ENCODE measurements around the gene PRKACA.
A peak's percentile ranks its signal among the peaks of the same experiment; 100 is the strongest.

PRKACA gene

DNA sequence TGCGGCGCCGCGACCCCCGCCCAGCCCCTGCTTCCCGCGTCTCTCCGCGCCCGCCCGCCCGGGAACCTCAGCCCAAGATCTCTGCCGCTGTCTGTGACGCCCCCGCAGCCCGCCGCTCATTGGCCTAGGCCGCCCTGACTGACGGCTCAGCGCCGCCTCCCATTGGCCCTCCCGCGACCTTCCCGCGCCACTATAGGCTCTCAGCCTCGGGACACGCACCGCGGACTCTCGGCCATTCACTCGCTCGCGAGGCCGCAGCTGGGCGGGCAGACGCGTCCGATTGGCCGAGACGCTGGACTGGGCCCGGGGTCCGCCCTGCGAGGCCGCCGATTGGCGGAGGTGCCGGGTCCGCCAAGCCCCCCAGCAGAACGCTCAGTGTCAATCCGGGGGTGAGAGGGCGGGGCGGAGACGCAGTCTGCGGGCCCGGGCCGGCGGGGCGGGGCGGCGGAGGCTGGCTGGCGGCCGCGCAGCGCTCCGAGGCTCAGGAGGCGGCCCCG is at the start of gene PRKACA:
Gene PRKACA, minus strand, starts transcription at position 95 of the 497 bp plus-strand sequence. CDS start 215 bp downstream, outside the sequence.
- peak; percentile 96 to 98 for DNase-seq (ENCODE audit: low read depth in 2 of 2)

DNA sequence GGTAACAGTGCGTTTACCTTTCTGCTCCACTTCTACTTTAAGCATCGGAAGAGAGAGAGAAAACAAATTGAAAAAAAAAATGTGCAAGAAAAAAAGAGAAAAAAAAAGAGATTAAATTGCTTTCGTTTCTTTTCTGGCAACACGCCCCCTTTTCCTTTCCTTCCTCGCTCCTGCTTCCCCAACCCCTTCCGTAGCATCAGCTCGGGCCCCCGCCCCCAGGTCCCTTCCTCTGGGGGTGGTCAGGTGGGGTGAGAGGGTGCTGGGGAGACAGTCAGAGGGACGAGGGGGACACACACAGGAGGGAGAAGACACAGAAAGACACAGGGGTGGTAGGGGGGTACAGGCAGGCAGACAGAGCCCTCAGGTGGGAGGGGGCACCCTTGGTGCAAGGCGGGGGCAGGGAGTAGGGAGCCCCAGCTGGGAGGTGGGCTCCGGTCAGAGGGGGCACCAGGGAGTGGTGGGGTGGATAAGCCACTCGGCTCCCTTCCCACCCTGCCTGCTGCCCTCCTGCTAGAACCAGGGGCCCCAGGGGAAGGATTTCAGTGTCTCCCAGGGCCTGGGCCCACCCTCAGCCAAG is 49.5 kb upstream of the PRKACA start:
- DNase-seq (ENCODE audit: low read depth in 2 of 2), result no peak

DNA sequence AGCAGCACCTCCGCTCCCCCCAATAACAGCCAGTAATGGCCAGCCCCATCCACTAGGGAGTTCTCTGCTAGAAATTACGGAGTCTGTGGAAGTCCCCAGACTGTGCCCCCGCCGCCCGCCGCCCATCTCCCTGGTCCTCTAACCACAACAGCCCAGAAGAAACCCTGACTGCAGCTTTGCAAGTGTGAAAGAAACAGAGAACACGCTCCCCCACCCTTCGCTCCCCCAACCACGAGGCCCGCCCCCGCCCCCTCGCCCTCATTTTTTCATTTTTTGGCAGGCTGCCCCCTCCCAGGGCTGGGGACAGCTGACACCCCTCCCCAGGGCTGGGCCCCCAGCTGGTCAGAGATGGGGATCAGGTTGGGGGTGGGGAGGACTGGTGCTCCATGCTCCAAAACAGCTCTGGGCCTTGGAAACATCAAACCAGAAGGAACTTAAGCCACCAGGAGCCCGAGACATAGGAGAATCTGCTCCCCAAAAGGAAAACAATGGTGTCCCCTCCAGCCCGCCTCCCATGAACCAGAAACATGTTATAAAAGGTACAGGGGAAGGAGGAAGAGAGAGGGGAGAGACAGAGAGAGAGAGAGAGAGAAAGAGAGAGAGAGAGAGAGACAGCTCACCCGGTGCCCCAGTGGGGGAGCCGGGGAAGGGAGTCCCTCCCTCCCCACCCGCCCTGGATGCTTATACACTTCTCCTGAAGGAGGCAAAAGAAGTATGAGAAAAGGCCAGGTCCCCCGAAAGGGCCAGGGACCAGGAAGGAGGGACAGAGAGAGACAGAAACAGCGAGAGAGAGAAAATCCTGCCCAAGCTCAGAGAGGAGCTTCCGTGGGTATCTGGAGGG is 48.6 kb upstream of the PRKACA start:
- DNase-seq (ENCODE audit: low read depth in 2 of 2), result no peak

DNA sequence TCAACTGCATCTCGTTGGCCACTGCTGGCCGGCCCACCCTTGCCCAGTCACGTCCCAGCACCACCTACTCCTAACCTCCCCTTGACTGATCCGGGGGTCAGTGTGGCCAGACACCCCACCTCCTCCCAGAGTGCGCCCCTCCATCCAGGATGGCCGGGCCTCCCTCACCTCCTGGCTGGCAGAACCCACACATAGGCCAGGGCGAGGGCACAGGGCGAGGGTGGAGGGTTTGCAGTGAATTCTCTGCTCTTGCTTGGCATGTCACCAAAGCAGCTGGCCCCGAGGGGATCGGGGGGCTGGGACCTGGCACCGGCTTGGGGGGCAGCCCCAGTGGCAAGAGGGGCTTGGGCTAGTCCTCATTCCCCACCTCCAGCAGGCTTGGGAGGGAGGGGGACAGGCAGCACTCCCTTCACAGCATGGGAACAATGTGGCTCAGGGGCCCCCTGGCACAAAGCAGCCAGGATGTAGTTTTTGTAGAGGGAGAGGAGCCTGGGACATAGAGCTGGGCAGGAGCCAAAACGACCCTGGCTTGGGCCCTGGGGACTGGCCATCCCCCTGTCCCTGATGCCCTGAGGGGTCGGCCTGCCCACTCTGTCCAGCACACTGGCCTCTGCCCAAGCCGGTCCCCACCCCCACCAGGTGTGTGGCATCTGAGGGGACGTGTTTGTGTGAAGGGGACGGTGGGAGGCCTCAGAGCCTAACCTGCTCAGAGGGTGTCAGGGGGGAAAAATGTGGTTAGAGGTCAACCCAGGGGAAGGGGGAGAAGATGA is 47.3 kb upstream of the PRKACA start:
- no peak for DNase-seq (ENCODE audit: low read depth in 2 of 2)

DNA sequence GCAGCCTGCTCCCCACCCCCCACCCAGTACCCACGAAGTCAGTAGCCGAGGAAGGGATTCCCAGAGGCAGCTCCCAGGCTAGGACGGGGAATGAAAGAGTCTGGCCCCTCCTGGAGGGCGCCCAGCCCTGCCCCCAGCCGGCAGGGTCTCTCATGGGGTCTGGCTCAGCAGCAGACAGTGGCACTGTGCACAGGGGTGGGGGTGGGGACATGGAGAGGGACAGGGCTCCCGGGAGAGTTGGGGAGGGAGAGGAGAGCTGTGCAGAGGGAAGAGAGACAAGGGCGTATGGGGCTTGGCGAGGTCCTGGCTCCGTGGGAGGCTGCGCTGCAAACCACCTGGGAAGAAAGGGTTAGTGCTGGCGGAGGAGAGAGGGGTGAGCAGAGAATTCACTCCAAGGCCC is 46.5 kb upstream of the PRKACA start:
- DNase-seq (ENCODE audit: low read depth in 2 of 2), result no peak

DNA sequence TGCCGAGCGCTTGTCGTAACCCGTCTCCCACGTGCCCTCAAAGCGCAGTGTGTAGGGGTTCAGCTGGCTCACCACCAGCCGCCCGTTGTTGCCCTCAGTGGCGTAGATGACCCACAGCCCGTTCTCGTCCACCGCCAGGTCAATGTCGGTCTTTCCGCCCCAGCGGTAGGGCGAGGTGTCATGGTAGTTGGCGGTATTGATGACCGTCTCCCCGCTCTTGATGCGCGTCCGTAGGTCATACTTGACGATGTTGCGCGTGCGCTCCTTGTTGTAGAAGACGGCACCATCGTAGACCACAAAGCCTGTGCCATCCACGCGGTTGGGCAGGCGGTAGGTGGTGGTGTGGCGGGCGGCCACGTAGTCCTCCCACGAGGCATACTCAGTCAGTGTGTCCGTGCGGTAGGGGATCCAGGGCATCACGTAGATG is 45.3 kb upstream of the PRKACA start:
- DNase-seq (ENCODE audit: low read depth in 2 of 2), result no peak

DNA sequence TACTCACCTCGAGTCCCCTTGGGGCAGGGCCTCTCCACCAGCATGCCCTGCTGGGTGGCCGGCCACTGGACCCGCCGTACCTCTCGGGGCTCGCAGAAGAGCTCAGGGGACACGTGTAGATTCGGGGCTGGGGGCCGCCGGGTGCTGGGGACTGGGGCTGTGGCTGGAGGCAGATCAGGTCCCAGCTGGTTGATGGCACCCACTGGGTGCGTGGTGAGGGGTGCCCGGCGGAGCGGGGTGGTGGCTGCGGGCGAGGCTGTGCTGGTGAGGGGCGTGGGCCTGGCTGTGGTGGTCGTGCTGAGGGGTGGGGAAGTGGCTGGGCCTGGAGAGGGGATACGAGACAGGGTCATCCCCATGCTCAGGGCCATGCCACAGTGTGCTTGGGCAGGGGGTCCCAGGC is 43.7 kb upstream of the PRKACA start:
- DNase-seq (ENCODE audit: low read depth in 2 of 2), result no peak

DNA sequence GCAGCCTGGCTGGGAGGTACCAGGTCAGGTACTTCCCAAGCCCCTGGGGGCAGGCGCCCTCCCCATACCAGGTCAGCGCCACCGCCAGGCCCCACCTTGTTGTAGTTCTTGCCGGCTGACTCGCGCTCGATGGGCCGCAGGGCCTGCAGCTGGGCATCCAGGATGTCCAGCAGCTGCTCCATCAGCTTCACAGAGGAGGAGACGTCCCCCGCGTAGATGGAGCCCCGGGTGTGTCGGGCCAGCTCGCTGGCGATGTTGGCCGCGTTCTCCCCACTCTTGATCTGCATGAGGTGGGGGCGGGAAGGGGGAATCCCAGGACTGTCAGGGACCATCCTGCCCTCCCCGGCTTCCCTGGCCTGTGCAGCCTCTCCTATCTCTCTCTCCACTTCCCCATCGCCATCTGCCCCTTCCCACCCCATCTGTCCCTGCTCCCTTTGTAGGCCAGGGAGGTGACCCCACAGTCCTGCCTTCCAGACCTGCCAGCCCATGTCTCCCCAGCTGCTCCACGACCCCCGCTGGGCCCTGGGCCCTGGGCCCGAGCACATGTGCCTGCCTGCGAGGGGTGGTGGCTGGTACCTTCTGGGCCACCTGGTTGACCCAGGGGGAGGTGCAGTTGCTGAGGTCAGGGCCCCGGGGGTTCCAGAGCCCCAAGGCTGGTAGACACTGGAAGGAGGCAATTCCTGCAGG is 42.6 kb upstream of the PRKACA start:
- DNase-seq (ENCODE audit: low read depth in 2 of 2), result no peak

DNA sequence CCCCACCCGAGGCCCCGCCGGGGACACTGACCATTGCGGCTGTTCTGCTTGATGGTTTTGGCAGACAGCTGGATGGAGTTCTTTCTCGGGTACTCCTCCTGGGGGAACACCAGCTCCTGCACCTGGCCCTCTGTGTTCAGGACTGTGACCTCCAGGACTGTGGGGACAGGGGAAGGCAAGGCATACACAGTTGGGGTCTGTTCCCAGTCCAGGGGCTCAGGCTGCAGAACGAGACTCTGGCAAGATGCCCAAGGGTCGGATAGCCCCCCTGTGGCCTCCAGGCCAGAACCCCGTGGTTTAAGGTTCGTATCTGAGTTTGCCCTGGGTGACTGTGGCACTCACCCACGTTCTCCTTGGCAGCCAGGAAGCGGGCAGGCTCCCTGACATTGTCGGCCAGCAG is 41.5 kb upstream of the PRKACA start:
- DNase-seq (ENCODE audit: low read depth in 2 of 2), result no peak

DNA sequence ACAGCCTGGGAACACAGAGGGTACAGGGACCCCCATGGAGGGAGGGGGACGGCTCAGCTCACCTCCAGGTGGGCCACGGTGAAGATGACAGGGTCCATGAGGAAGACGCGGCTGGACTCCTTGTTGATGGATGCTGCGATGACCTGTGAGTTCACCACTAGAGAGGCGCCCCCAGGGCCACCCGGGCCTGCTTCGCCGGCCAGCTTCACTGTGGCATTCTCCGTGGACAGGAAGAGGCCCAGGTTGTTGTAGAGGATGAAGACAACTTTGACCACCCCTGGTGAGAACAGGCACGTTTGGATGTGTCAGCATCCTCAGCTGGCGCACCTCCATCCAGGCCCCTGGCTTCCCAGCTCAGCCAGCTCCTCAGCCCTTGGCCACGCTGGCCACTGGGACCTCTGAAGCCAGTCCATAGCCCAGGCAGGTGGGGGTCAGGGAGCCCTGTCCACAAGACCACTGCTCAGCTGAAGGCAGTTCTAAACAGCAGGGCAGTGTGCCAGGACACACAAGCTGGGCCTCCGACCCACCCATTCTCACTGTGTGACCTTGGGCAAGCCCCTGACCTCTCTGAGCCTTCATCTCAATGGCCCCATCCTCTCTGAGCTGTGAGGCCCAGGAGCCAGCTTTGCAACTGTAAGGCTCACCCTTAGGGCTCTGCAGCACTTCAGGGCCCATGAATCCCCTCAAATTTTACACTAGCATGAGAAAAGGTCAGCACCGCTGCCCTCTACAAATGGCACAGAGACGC is 40.9 kb upstream of the PRKACA start:
- DNase-seq (ENCODE audit: low read depth in 2 of 2), result no peak

DNA sequence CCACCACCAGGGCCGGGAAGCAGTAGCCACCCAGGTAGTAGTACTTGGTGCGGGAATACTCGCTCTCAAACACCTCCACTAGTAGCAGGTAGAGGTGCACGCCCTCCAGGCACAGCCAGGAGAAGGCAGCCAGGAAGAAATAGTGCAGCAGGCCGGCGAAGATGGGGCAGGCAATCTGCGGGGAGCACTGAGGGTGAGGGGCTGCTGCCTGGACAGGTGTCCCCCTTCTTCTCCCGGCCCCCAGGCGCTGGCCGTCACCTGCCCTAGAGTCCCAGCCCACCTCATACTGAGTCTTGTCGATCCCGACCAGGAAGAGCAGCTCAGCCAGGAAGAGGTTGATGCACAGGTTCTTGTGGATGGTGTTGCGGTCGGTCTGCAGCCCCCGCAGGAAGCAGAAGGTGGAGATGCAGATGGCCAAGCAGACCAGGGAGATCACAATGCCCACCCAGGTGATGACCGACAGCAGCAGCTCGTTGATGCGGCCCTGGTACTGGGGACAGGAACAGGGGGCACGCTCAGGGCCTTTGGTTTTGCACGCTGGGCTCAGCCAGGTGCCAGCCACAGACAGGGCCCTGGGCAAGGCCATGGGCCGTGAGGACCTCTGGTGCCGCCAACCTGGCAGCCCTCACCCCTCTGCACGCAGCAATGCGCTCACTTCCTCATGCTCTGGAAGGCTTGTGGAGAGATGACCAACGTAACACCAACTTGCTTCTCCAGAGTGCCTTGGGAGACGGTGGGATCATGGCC is 39.6 kb upstream of the PRKACA start:
- no peak for DNase-seq (ENCODE audit: low read depth in 2 of 2)

DNA sequence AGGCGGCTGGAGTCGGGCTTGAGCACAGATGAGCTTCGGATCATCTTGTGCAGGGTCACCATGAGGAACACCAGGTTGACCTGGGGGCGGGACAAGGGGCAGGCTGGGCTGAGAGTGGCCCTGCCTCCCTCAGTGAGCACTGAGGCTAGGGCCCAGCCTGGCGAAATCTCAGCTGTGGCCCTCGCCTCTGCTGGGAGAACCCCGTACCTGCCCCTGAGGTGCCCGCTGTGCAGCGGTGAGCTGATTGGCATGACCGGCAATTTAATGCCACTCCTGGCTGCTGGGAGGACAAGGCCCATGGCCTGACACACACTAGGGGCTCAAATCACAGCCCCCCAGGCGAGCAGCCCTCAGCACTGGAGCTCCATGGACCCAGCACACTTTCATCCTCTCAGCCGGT is 38.6 kb upstream of the PRKACA start:
- DNase-seq (ENCODE audit: low read depth in 2 of 2), result no peak

DNA sequence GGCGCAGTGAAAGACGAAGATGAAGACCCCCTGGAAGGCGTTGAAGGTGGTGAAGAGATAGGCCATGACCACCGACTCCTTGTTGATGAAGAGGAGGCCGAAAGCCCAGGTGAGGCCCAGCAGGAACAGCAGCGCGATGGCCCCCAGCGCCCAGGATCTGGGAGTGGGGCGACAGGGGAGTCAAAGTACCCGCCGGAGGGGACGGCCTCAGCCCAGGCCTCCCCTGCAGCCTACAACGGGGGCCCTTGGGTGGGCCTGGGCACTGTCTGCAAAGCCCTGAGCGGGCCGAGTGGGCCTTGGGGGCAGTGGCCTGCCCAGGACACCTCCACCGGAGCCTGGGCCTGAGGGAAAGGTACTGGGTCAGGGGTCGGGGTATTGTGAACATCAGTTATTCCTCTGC is 37.8 kb upstream of the PRKACA start:
- DNase-seq (ENCODE audit: low read depth in 2 of 2), result no peak

DNA sequence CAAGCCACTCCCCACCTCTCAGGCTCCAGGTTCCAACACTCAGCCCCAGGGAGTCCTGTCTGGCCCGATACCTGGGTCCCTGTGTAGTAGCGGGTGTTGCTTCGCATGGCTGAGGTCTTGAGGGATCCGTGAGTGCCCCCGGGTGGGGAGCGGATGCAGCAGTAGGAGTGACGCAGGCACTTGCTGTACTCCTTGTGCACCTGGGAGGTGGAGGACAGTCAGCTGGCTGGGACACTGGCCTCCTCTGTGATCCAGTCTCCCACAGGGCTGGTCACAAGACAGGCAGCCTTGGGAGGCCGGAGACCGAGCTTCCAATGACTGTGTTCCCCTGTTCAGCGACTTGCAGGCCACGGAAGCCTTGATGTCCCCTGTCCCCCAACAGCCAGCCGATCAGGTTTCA is 35.2 kb upstream of the PRKACA start:
- DNase-seq (ENCODE audit: low read depth in 2 of 2), result no peak

DNA sequence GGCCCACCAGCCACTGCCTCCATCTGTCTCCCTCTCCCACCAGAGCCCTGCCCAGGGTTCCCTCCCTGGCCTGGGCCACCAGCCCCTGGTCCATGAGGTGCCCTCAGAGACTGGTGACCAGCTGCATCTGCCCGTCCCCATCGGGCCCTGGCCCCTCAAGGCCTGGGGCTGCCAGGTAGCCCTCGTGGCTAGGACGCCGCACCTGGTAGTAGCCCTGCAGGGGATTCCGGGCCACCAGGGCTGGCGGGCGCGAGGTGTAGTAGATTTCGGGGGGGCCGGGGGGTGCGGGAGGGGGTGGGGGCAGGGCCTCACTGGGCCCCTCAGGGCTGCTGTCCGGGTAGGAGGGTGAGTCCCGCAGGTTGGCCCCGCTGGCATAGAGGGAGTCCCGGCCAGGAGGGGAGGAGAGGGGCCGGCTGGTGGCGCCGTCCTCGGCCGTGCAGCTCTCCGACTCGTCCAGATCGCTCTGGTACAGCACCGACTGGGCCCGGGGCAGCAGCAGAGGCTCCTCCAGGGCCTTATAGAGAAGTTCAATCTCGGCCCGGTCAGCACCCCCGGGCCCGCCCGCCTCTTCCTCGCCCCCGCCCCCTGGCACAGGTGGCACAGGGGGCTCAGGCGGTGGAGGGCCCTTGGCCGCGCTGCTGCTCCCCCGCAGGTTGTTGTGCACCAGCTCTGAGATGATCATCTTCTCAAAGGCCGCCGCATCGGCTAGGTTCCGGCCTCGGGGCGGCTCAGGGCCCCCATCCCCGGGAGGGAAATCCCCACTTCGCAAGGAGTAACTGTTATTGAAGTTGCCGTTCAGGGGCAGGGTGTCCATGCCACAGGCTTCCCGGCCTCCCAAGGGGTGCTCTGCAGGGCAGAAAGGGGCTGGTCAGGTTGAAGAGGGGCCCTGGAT is 33.5 kb upstream of the PRKACA start:
- DNase-seq (ENCODE audit: low read depth in 2 of 2), result no peak

DNA sequence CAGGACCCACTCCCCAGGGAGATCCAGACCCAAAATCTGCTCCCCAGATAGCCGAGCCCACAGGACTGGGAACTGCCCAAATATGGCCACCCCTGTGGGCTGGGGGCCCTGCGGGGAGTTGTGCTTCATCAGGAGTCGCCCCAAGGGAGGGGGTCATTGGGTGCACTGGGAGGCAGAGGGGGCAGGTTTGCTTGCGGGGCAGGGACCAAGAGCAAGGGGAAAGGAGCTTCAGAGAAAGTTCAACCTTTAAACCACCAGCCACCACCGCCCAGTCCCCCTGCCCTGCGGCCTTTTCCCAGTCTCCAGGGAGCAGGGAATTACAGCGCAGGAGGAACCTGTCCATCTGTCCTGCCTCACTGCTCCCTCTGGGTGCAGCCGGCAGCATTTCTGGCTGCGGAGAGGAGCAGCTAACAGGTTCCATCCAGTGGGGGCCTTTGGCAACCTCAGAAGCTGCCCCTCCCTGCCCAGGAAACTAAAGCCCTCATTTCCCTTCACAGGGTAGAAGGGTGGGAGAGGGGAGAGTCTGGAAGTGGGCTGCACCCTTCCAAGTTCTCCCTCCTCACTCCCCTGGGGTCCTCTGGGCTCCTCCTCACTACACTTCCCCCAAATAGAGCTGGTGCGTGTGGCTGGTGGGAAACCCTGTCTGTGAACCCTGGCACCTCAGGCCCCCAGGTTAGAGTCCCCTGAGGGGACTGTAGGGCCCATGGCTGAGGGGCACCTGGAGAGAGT is 32.6 kb upstream of the PRKACA start:
- no peak for DNase-seq (ENCODE audit: low read depth in 2 of 2)

DNA sequence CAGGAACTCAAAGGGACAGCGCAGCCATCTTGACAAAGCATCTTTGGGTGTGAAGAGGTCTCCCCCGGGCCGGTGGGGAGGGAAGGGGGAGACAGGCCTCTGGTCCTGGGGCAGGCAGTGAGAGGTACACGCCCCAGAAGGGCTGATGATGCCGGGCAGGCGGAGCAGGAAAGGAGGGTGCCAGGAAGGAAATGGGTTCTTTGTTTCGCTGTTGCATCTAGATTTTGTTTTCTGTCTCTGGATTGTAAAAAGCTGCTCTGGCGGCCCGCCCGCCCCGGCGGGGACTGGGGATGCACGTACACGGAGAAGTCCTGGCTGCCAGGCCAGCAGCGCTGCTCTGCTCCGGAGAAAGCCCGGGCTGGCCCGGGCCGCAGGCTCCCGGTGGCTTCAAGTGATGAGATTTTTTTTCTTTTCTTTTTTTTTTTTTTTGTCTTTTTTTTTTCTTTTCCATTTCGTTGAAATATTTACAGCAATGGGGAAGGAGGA is 32.0 kb upstream of the PRKACA start:
- DNase-seq (ENCODE audit: low read depth in 2 of 2), result no peak

DNA sequence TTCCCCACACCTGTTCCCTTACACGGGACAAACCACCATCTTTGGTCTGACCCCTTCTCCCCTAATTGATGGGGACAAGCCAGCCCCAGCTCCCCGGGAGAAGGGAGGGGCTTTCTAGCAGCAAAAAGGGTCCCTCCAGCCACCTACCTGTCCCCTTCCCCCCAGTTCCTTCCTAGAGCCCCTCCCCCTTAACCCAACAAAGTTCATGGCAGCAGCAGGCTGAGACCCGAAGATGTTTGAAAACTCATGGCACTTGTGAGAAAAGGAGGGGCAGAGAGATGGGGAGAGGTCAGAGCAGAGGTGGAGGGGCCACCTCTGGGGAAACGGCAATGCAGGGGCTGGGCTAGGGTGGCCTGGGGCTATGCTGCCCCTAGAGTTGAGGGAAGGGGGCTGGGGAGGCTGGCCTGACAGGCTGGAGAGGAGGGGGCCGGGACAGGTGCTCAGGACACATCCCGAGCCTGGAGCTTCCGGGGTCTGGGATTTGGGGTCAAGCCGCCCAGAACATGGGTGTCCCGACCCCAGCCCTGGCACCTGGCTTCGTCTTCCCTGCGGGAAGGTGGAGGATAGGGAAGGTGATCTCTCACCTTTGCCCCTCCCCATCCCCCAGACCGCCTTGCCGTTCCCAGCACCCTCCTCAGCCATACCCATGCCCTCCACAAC is 31.3 kb upstream of the PRKACA start:
- DNase-seq (ENCODE audit: low read depth in 2 of 2), result no peak

Measured in stimulated activated CD4-positive, alpha-beta T cell treated with anti-CD3 and anti-CD28 coated beads, Interleukin-15, amount 100 ng/mL, for 48 hours (primary cell).